Measurements from ENCODE around the gene DALRD3. TPM values are rescaled to one million over a fixed set of nuclear protein-coding genes. Genes with fewer than 3 reads are reported as not detected.
"Not testable (repeated sequence)": the region's sequence is repeated elsewhere in the genome, so short reads cannot be mapped to it uniquely, and the experiment has no call there.

Gene DALRD3
- total and polyA plus RNA-seq, 2 donors (not counting 1 experiment from before 2014, with no cell fraction given) = 57.2 to 82.6 TPM

GRCh38 chr3:49009396-49009795 lies 9.0 kb downstream of the DALRD3 start:
- ATAC-seq (ENCODE audit: low read depth) = no peak
- H3K4me3 ChIP-seq (ENCODE audit: control extremely low read depth in 1 of 5, extremely low read depth in 1 of 5, insufficient read depth in 1 of 5, low read depth in 2 of 5, low read length in 4 of 5) = no peak overlapping the region
- POLR2A ChIA-PET = interaction anchor here (0.9 to 4.0 kb wide), 3 partner anchors 9 to 20 kb away, joined by 3 to 116 read pairs (median 7); partner anchors contain the start of genes DALRD3, NDUFAF3 and P4HTM
- H3K9ac ChIP-seq (ENCODE audit: low read length) = no peak overlapping the region
- CTCF ChIA-PET = interaction anchor here (0.6 to 4.4 kb wide), 5 partner anchors 8 to 435 kb away, joined by 3 to 52 read pairs (median 4); partner anchors contain the start of genes DALRD3, IMPDH2 and NDUFAF3
- 92% methylated on average over 2 of the region's 3 CpGs for WGBS (ENCODE audit: insufficient coverage)
- peaks cover 49% of the 10 kb centered on the region for H4K20me1 ChIP-seq (ENCODE audit: control insufficient read depth, insufficient read depth, low read length, poor library complexity, severe bottlenecking)
- peaks cover 34% of the 10 kb centered on the region for H3K4me1 Mint-ChIP-seq
- TF ChIP-seq CTCF (IDR thresholded peaks at IDR 0.05) = no peak
- TF ChIP-seq EZH2 (IDR thresholded peaks at IDR 0.05; ENCODE audit: borderline replicate concordance, insufficient read depth, low read depth, low read length, poor library complexity, severe bottlenecking) = no peak
- no peaks in the 10 kb centered on the region for H3K9me3 ChIP-seq (ENCODE audit: control extremely low read depth in 1 of 3, control insufficient read depth in 2 of 3, insufficient read depth in 1 of 3, low read length in 2 of 3)
- no peaks in the 10 kb centered on the region for H3K9me3 Mint-ChIP-seq (ENCODE audit: insufficient read depth)
- H3K27ac Mint-ChIP-seq = peak overlapping the region; percentile 47
- DNase-seq = no peak
- H3K27me3 ChIP-seq (replicated peaks in 1 of 4; ENCODE audit: control extremely low read depth in 1 of 4, control insufficient read depth in 3 of 4, insufficient read depth in 4 of 4, low read length in 3 of 4) = no peaks in the 10 kb centered on the region
- intact Hi-C loops (cut with micrococcal nuclease) = no loop called here
- peaks cover 15 to 18% of the 10 kb centered on the region in 2 donors for H3K4me1 ChIP-seq (ENCODE audit: control insufficient read depth in 2 of 2, insufficient read depth in 2 of 2, low read length in 2 of 2)
- H3K36me3 ChIP-seq (replicated peaks in 1 of 2; ENCODE audit: control extremely low read depth in 1 of 2, control insufficient read depth in 1 of 2, extremely low read depth in 1 of 2, insufficient read depth in 2 of 2, low read length in 1 of 2) = peaks cover 0 to 22% of the 10 kb centered on the region in 2 experiments
- peak overlapping the region; percentile 100 for H3K4me3 Mint-ChIP-seq
- H3K27me3 Mint-ChIP-seq = no peaks in the 10 kb centered on the region
- H3K4me2 ChIP-seq (replicated peaks; ENCODE audit: low read depth, low read length, poor library complexity, severe bottlenecking) = no peak overlapping the region
- no peak overlapping the region for H2AFZ ChIP-seq (ENCODE audit: insufficient read depth, low read depth, low read length, poor library complexity, severe bottlenecking)
- H3K79me2 ChIP-seq (ENCODE audit: control insufficient read depth, insufficient read depth, low read length) = peaks cover 76% of the 10 kb centered on the region
- H3K27ac ChIP-seq (ENCODE audit: low read length in 2 of 2) = no peak overlapping the region

GRCh38 chr3:49008627-49009026 lies 9.8 kb downstream of the DALRD3 start:
- Mint-ChIP-seq H3K27ac (peak overlapping the region; percentile 99), H3K4me3 (peak overlapping the region; percentile 100), H3K4me1 (peaks cover 29% of the 10 kb centered on the region)
- intact Hi-C loops (cut with micrococcal nuclease); H3K9me3 ChIP-seq (ENCODE audit: control extremely low read depth in 1 of 3, control insufficient read depth in 2 of 3, insufficient read depth in 1 of 3, low read length in 2 of 3); H3K27me3 ChIP-seq (replicated peaks in 1 of 4; ENCODE audit: control extremely low read depth in 1 of 4, control insufficient read depth in 3 of 4, insufficient read depth in 4 of 4, low read length in 3 of 4); DNase-seq; H3K27me3 Mint-ChIP-seq; ATAC-seq (ENCODE audit: low read depth); H3K9me3 Mint-ChIP-seq (ENCODE audit: insufficient read depth): not testable (repeated sequence)
- Histone ChIP-seq H3K4me1 (ENCODE audit: control insufficient read depth in 2 of 2, insufficient read depth in 2 of 2, low read length in 2 of 2) (peaks cover 15 to 18% of the 10 kb centered on the region in 2 donors), H3K27ac (ENCODE audit: low read length in 2 of 2) (peak overlapping the region in 1 of 2 donors; percentile 96), H2AFZ (ENCODE audit: insufficient read depth, low read depth, low read length, poor library complexity, severe bottlenecking) (peak overlapping the region; percentile 2), H3K79me2 (ENCODE audit: control insufficient read depth, insufficient read depth, low read length) (peaks cover 68% of the 10 kb centered on the region), H3K36me3 (replicated peaks in 1 of 2; ENCODE audit: control extremely low read depth in 1 of 2, control insufficient read depth in 1 of 2, extremely low read depth in 1 of 2, insufficient read depth in 2 of 2, low read length in 1 of 2) (peaks cover 0 to 18% of the 10 kb centered on the region in 2 experiments), H3K9ac (ENCODE audit: low read length) (peak overlapping the region; percentile 95), H4K20me1 (ENCODE audit: control insufficient read depth, insufficient read depth, low read length, poor library complexity, severe bottlenecking) (peaks cover 42% of the 10 kb centered on the region), H3K4me3 (ENCODE audit: control extremely low read depth in 1 of 5, extremely low read depth in 1 of 5, insufficient read depth in 1 of 5, low read depth in 2 of 5, low read length in 4 of 5) (peak overlapping the region in 2 of 5 experiments; percentile 89 to 99), H3K4me2 (replicated peaks; ENCODE audit: low read depth, low read length, poor library complexity, severe bottlenecking) (peak overlapping the region; percentile 93)
- POLR2A ChIA-PET = interaction anchor here (0.9 to 4.0 kb wide), 3 partner anchors 8 to 21 kb away, joined by 4 to 116 read pairs (median 7); partner anchors contain the start of genes DALRD3, IMPDH2 and NDUFAF3
- CTCF ChIA-PET = interaction anchor here (0.8 to 5.6 kb wide), 6 partner anchors 9 to 90 kb away, joined by 3 to 73 read pairs (median 9); partner anchors contain the start of genes DALRD3, IMPDH2, NDUFAF3 and P4HTM
- 95% methylated on average over 4 of the region's 5 CpGs for WGBS (ENCODE audit: insufficient coverage)
